Measurements from ENCODE around the gene RSAD2. TPM values are rescaled to one million over a fixed set of nuclear protein-coding genes. Genes with fewer than 3 reads are reported as not detected.
"Not testable (repeated sequence)": the region's sequence is repeated elsewhere in the genome, so short reads cannot be mapped to it uniquely, and the experiment has no call there.

The RSAD2 gene
- 0.06 TPM in 1 of 2 replicates, not detected in the other for total RNA-seq (2014; rRNA removed)
- not detected for polyA plus RNA-seq (2012)

- DNase-seq (ENCODE audit: low read depth), result no peak
These were observed at the start of gene RSAD2 for GRCh38 chr2:6877402-6878304. Gene RSAD2 (plus strand): TSS chr2:6877777. CDS start chr2:6877801, 24 bp downstream.

- DNase-seq (ENCODE audit: low read depth), result no peak
These were observed 49.3 kb upstream of the RSAD2 start for GRCh38 chr2:6828299-6828584.

- DNase-seq (ENCODE audit: low read depth), result no peak
These were observed 46.3 kb upstream of the RSAD2 start for GRCh38 chr2:6831229-6831628.

- no peak for DNase-seq (ENCODE audit: low read depth)
These were observed 44.8 kb upstream of the RSAD2 start for GRCh38 chr2:6832596-6833299.

- DNase-seq (ENCODE audit: low read depth), result no peak
These were observed 44.3 kb upstream of the RSAD2 start for GRCh38 chr2:6833300-6833604.

GRCh38 chr2:6834163-6834562 is 43.4 kb upstream of the RSAD2 start:
- no peak for DNase-seq (ENCODE audit: low read depth)

- DNase-seq (ENCODE audit: low read depth), result no peak
These were observed 42.1 kb upstream of the RSAD2 start for GRCh38 chr2:6835467-6835866.

GRCh38 chr2:6838673-6839319 is 38.8 kb upstream of the RSAD2 start:
- DNase-seq (ENCODE audit: low read depth), result no peak

- no peak for DNase-seq (ENCODE audit: low read depth)
These were observed 35.9 kb upstream of the RSAD2 start for GRCh38 chr2:6841537-6842287.

- peak; percentile 10 for DNase-seq (ENCODE audit: low read depth)
These were observed 32.3 kb upstream of the RSAD2 start for GRCh38 chr2:6845312-6845711.

GRCh38 chr2:6845903-6846302 is 31.7 kb upstream of the RSAD2 start:
- no peak for DNase-seq (ENCODE audit: low read depth)

GRCh38 chr2:6846540-6846939 is 31.0 kb upstream of the RSAD2 start:
- DNase-seq (ENCODE audit: low read depth), result no peak

- DNase-seq (ENCODE audit: low read depth), result no peak
These were observed 30.5 kb upstream of the RSAD2 start for GRCh38 chr2:6846967-6847681.

GRCh38 chr2:6852195-6852594 is 25.4 kb upstream of the RSAD2 start:
- DNase-seq (ENCODE audit: low read depth), result no peak

- DNase-seq (ENCODE audit: low read depth), result no peak
These were observed 23.2 kb upstream of the RSAD2 start for GRCh38 chr2:6854416-6854815.

GRCh38 chr2:6855860-6856547 is 21.6 kb upstream of the RSAD2 start:
- no peak for DNase-seq (ENCODE audit: low read depth)

- DNase-seq (ENCODE audit: low read depth), result no peak
These were observed 21.0 kb upstream of the RSAD2 start for GRCh38 chr2:6856548-6856920.

- not testable (repeated sequence) for DNase-seq (ENCODE audit: low read depth)
These were observed 19.0 kb upstream of the RSAD2 start for GRCh38 chr2:6858466-6859027.

- no peak for DNase-seq (ENCODE audit: low read depth)
These were observed 17.3 kb upstream of the RSAD2 start for GRCh38 chr2:6860296-6860695.

GRCh38 chr2:6863792-6864191 is 13.8 kb upstream of the RSAD2 start:
- no peak for DNase-seq (ENCODE audit: low read depth)

Data from LHCN-M2 (cell line).